Ishikawa (cell line): ENCODE data around the gene NPM3.

Source experiments
- EP300 ChIP-seq: IDR thresholded peaks from 2 replicates; pipeline ENCODE4 v1.6.1; 2012; ENCODE audit warnings: borderline replicate concordance
- MAX ChIP-seq: IDR thresholded peaks from 2 replicates; pipeline ENCODE4 v1.6.1; 2012
- RAD21 ChIP-seq: IDR thresholded peaks from 2 replicates; pipeline ENCODE4 v1.6.1; 2012; ENCODE audit warnings: low read depth
- REST ChIP-seq: IDR thresholded peaks from 2 replicates; pipeline ENCODE4 v1.6.1; 2012; ENCODE audit warnings: low read depth, mild to moderate bottlenecking
- TAF1 ChIP-seq: IDR thresholded peaks from 2 replicates; pipeline ENCODE4 v1.6.1; 2012; ENCODE audit warnings: low read depth, mild to moderate bottlenecking
- YY1 ChIP-seq: IDR thresholded peaks from 2 replicates; pipeline ENCODE4 v1.6.1; 2012; ENCODE audit warnings: low read depth
- TF ChIP-seq, protein P1 (sequence below): IDR thresholded peaks from 2 replicates; pipeline ENCODE4 v1.6.1; 2012

- no peak for TF ChIP-seq EP300
- no peak for TF ChIP-seq YY1
- no peak for TF ChIP-seq RAD21
- TF ChIP-seq, protein P1, sequence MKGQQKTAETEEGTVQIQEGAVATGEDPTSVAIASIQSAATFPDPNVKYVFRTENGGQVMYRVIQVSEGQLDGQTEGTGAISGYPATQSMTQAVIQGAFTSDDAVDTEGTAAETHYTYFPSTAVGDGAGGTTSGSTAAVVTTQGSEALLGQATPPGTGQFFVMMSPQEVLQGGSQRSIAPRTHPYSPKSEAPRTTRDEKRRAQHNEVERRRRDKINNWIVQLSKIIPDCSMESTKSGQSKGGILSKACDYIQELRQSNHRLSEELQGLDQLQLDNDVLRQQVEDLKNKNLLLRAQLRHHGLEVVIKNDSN, result no peak
- no peak for TF ChIP-seq REST
- TF ChIP-seq TAF1, result no peak
- no peak for TF ChIP-seq MAX
Measured at GRCh38 chr10:101772895-101773761, 10.1 kb downstream of the NPM3 start.
